HG02973 (cell line): ENCODE data around the gene KIRREL3.

Experiments used
- ATAC-seq: cut with Tn5 transposase; IDR thresholded peaks from one replicate; pipeline ENCODE4 v1.9.1; 2021; ENCODE audit warnings: moderate library complexity; ENCODE audit not compliant: unreplicated experiment

KIRREL3 gene

GRCh38 chr11:126459691-126460281, 540.8 kb downstream of the KIRREL3 start:
- ATAC-seq, result no peak

GRCh38 chr11:126457817-126458216, 542.8 kb downstream of the KIRREL3 start:
- no peak for ATAC-seq

- ATAC-seq, result no peak
Observed at GRCh38 chr11:126456783-126457542, 543.6 kb downstream of the KIRREL3 start.

GRCh38 chr11:126456089-126456488, 544.5 kb downstream of the KIRREL3 start:
- no peak for ATAC-seq

DNA sequence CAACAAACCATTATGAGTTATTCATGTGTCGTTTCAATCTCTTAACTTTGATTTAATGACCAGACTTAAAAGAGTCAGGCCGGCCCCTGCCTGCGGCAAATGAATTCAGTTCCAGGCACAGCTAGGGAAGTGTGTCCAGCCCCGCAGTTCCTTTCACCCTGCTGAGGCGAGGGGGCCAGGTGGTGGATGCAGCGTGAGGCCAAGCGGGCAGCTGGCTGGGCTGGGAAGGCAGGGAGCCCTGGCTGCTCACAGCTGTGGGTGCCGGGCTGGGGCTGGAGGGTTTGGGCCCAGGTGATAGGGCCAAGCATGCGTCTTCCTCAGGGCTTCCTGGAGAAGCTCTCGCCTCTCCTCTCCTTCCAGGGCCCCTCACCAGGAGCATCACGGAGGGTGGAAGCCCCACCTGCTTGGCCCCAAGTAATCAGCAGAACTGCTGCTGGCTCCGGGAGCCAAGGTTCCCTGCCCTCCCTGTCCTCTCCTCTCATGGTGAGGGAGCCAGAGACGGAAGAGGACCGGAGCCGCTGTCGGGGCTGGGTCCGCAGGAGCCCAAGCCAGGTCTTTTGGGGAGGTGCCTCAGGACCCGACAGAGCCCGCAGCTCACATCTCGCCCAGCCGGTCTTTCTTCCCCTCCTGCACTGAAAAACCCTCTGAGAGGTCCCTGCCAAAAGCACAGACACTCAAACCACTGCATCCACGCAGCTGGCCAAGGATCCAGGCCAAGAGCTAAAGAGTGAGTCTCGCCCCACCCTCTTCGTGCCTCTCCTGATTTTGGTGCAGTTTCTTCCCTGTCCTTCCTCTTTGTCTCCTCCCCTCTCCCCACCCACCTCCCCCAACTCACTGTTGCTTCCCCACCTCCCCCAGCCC, 548.1 kb downstream of the KIRREL3 start:
- ATAC-seq, result no peak

GRCh38 chr11:126451211-126451802, 549.3 kb downstream of the KIRREL3 start:
- ATAC-seq, result no peak

- ATAC-seq, result no peak
Observed at GRCh38 chr11:126450806-126451205, 549.8 kb downstream of the KIRREL3 start.

- ATAC-seq, result no peak
Observed at GRCh38 chr11:126450198-126450597, 550.4 kb downstream of the KIRREL3 start.

- no peak for ATAC-seq
Observed at GRCh38 chr11:126446581-126446980, 554.0 kb downstream of the KIRREL3 start.

GRCh38 chr11:126444072-126444471, 556.5 kb downstream of the KIRREL3 start:
- no peak for ATAC-seq

DNA sequence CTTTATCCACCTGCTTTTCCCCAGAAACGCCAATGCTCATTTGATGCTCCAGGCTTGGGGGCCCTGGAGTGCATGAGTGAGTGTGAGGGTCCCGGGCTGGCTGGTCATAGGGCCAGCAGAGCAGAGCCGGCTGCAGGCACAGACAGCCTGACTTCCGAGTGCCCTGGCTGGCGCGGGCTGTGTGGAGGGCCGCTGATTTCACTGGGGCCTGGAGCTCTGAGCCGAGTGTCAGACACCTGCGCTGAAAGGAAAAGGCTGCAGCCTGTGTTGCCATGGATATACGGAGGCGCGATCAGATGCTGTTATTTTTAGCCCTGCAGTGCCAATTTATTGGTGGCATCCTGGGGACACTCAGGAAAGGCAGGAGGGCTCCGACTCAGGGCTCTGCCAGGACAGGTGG, 557.5 kb downstream of the KIRREL3 start:
- ATAC-seq, result no peak

GRCh38 chr11:126440792-126441514, 559.6 kb downstream of the KIRREL3 start:
- no peak for ATAC-seq

DNA sequence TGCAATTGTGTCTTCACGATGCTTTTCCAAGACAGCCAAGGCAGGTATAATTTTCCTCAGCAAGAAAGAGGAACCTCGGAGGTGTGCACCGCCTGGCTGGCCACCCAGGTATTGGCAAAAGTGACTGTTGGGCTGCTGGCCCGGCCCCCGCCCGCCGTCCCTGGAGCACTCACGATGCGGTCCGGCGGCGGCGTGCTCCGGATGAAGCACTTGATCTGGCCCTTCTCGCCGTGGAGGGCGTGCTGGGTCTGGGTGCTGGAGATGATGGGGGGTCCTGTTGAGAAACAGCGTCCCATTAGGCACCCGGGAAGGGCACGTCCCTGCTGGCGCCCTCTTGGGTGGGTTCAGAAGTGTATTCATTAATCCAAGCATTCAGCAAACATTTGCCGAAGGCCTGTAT, 560.3 kb downstream of the KIRREL3 start:
- no peak for ATAC-seq

DNA sequence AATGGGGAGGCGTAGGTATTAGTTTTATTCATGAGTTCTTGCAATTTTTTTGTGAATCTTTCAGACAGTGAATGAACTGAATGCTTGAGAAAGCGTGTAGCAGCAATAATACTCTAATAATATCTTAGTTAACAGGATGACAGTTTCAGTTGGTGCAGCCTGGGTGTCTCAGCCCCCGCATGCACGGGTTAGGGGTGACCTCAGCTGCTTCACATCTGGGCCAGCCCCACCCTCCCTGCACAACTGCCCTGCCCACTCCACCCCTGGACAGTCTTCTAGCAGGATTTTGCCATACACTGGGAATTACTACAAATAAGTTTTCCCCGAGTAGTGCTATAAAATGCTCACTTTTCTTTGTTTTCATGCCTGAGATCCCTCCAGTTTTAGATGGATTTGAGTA, 561.9 kb downstream of the KIRREL3 start:
- no peak for ATAC-seq

DNA sequence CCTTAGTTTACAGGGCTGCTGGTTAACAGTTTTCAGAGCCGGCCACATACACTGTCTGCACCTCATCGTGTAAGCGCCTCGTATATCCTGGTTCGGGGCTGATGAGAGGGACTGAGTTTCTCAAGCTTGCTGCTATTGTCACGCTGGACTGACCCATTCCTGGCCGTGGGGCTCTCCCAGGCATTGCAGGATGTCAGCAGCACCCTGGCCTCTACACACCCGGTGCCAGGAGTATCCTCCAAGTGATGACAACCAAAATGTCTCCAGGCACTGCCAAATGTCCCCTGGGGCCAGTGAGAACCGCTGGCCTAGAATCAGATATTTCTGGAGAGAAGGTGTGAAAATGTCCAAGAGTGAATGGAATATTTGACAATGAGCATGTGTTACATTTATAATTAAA, 562.3 kb downstream of the KIRREL3 start:
- no peak for ATAC-seq

DNA sequence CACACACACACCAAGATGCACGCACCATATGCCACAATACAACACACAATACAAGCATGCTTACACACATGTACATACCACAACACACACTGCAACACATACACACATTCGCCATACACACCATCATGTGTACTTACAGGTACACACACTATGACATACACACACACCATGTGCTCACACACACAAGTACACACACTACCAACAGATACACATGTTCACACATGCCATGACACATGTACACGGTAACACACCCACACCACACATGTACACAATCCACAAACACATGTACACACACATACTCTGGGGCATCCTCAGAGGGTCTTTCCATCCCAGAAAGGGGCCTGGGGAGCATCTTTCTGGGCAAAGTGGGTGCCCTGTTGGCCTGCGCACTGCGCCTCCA, 562.8 kb downstream of the KIRREL3 start:
- no peak for ATAC-seq

- no peak for ATAC-seq
Observed at GRCh38 chr11:126436209-126436755, 564.3 kb downstream of the KIRREL3 start.

- no peak for ATAC-seq
Observed at GRCh38 chr11:126434950-126435335, 565.6 kb downstream of the KIRREL3 start.

GRCh38 chr11:126433989-126434949, 566.3 kb downstream of the KIRREL3 start:
- ATAC-seq, result no peak
